ENCODE data around the gene NANOS3.

NANOS3 gene

DNA sequence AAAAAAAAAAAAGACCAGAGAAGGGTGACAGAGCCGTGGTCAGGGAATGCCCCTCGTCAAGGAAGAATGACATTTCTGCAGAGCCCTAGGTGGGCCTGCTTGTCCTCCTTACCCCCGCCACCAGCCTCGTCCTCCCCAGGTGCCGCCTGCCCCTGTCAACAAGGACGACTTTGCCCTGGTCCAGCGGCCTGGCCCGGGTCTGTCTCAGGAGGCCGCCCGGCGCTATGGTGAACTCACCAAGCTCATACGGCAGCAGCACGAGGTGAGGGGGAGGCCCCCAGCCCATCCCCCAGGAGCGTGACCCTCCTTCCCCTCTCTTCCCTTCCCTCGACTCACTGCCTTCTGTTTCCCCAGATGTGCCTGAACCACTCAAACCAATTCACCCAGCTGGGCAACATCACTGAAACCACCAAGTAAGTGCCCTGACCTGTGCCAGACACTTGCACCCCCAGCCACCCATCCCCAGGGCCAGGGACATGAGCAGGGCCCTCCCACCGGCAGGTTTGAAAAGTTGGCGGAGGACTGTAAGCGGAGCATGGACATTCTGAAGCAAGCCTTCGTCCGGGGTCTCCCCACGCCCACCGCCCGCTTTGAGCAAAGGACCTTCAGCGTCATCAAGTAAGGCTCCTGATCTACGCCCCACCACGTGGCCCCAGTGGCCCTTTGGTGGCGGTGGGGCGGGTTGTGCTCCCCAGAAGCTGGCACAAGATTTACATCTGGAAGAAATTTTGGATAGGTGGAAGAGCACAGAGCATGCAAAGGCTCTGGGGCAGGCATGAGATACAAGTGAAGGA, 46.5 kb downstream of the NANOS3 start:
- DNase-seq, result no peak

DNA sequence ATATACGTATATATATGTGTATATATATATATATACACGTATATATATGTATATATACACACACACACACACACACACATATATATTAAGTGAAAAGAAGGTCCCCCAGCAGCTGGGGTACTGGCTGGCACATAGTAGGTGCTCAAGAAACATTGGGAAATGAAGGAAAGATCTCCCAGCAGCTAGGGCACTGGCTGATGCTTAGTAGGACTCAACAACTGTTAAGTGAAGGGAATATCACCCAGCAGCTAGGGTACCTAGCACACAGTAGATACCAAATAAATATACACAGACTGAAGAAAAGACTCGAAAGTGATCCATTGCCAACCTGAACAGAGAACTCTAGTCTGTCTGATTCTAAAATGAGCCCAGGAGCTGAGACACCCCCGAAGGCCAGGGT, 49.1 kb downstream of the NANOS3 start:
- DNase-seq, result no peak

DNA sequence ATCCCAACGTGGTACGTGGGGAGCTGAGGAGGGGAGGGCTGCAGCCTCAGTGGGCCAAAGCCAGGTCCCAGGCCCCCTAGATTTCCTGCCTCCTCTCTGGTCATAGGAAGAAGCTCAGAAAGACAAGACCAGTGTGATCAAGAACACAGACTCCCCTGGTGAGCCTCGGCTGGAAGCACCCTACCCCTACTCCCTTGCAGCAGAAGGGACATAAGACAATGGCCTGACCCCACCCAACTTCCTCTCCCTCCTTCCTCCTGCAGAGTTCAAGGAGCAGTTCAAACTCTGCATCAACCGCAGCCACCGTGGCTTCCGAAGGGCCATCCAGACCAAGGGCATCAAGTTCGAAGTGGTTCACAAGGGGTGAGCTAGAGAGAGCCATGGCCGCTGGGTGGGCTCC, 49.8 kb downstream of the NANOS3 start:
- no peak for DNase-seq

DNA sequence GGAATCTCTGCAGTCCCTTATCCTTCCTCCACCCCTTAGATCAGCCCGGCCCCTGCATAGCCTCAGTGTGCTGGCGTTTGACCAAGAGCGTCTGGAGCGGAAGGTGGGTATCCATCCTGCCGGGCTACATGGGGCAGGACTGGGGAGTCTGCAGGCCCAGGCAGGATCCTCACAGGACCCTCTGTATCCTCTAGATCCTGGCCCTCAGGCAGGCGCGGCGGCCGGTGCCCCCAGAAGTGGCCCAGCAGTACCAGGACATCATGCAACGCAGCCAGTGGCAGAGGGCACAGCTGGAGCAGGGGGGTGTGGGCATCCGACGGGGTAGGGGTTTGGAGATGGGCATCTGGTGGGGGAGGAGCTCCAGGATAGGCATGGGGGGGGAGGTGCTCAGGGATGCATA, 52.4 kb downstream of the NANOS3 start:
- DNase-seq, result no peak

DNA sequence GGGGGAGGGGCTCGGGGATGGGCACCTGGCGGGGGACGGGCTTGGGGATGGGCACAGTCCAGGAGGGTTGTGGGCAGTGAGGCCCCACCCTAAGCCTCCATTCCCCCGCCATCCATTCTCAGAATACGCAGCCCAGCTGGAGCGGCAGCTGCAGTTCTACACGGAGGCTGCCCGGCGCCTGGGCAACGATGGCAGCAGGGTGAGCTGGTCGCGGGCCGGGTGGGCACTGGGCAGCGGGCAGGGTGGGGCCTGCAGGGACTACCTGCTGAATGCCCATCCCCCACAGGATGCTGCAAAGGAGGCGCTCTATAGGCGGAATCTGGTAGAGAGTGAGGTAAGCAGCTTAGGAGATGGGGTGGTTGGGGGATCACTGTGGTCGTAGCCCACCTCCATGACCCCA, 53.0 kb downstream of the NANOS3 start:
- no peak for DNase-seq
